OCI-LY1 (cell line): ENCODE data around the gene THEMIS2.

Source experiments
- H2AFZ ChIP-seq: fragments of 200-600 bp; sonication (generic), shearing (Covaris generic); 2 replicates; pipeline ENCODE4 v1.6.0; 2014; ENCODE audit warnings: antibody characterized with exemption, mild to moderate bottlenecking, low read length
- H3F3A ChIP-seq: fragments of 200-600 bp; sonication (generic), shearing (Covaris generic); 2 replicates; pipeline ENCODE4 v1.6.0; 2014; ENCODE audit warnings: mild to moderate bottlenecking, antibody characterized with exemption, low read length, moderate library complexity; ENCODE audit not compliant: insufficient read depth
- H3K27ac ChIP-seq: fragments of 200-600 bp; sonication (generic); 2 replicates; pipeline ENCODE4 v1.5.1; 2014; ENCODE audit warnings: low read length, mixed run types, mild to moderate bottlenecking, low read depth; ENCODE audit not compliant: poor library complexity, severe bottlenecking
- H3K27me3 ChIP-seq: fragments of 200-600 bp; sonication (generic); 2 replicates; pipeline ENCODE4 v1.6.0; 2014; ENCODE audit warnings: antibody characterized with exemption, mild to moderate bottlenecking, low read length, moderate library complexity; ENCODE audit not compliant: insufficient read depth
- H3K36me3 ChIP-seq: fragments of 200-600 bp; sonication (generic); 2 replicates; pipeline ENCODE4 v1.6.1; 2014; ENCODE audit warnings: mild to moderate bottlenecking, antibody characterized with exemption, low read length, moderate library complexity, mixed read lengths; ENCODE audit not compliant: insufficient read depth
- H3K4me1 ChIP-seq: fragments of 200-600 bp; sonication (generic); 2 replicates; pipeline ENCODE4 v1.5.1; 2014; ENCODE audit warnings: mild to moderate bottlenecking, low read length, moderate library complexity; ENCODE audit not compliant: insufficient read depth, severe bottlenecking
- H3K4me2 ChIP-seq: fragments of 200-600 bp; sonication (generic), shearing (Covaris generic); 2 replicates; pipeline ENCODE4 v1.6.1; 2014; ENCODE audit warnings: low read length
- H3K4me3 ChIP-seq: fragments of 200-600 bp; sonication (generic); 2 replicates; pipeline ENCODE4 v1.5.1; 2014; ENCODE audit warnings: low read length, low read depth, mild to moderate bottlenecking, mixed read lengths; ENCODE audit not compliant: poor library complexity, severe bottlenecking
- H3K79me2 ChIP-seq: fragments of 200-600 bp; shearing (Covaris generic); 2 replicates; pipeline ENCODE4 v1.6.1; 2016; ENCODE audit warnings: mixed run types, low read length, mixed read lengths; ENCODE audit not compliant: insufficient read depth
- H3K9ac ChIP-seq: fragments of 200-600 bp; sonication (generic), shearing (Covaris generic); 2 replicates; pipeline ENCODE4 v1.6.1; 2014; ENCODE audit warnings: mild to moderate bottlenecking, low read length, mixed read lengths
- H3K9me2 ChIP-seq: fragments of 200-600 bp; sonication (generic), shearing (Covaris generic); 2 replicates; pipeline ENCODE4 v1.6.1; 2014; ENCODE audit warnings: low read depth, mild to moderate bottlenecking, low read length, mixed read lengths
- H3K9me3 ChIP-seq: fragments of 200-600 bp; shearing (Covaris generic); 2 replicates; pipeline ENCODE4 v1.6.1; 2014; ENCODE audit warnings: low read length, mixed read lengths
- H4K20me1 ChIP-seq: fragments of 200-600 bp; sonication (generic), shearing (Covaris generic); 2 replicates; pipeline ENCODE4 v1.6.0; 2016; ENCODE audit warnings: mild to moderate bottlenecking, low read length; ENCODE audit not compliant: insufficient read depth
- EZH2 ChIP-seq: fragments of 200-600 bp; sonication (generic), shearing (Covaris generic); IDR thresholded peaks from 2 replicates; pipeline ENCODE4 v1.8.0; 2017; ENCODE audit warnings: borderline replicate concordance, mixed run types, mild to moderate bottlenecking, antibody characterized with exemption, low read length, moderate library complexity, mixed read lengths
- TF ChIP-seq, protein P1 (sequence below): fragments of 200-600 bp; sonication (generic), shearing (Covaris generic); IDR thresholded peaks from 2 replicates; pipeline ENCODE4 v1.5.1; 2017; ENCODE audit warnings: mild to moderate bottlenecking, antibody characterized with exemption, low read length, moderate library complexity, mixed read lengths

THEMIS2 gene

DNA sequence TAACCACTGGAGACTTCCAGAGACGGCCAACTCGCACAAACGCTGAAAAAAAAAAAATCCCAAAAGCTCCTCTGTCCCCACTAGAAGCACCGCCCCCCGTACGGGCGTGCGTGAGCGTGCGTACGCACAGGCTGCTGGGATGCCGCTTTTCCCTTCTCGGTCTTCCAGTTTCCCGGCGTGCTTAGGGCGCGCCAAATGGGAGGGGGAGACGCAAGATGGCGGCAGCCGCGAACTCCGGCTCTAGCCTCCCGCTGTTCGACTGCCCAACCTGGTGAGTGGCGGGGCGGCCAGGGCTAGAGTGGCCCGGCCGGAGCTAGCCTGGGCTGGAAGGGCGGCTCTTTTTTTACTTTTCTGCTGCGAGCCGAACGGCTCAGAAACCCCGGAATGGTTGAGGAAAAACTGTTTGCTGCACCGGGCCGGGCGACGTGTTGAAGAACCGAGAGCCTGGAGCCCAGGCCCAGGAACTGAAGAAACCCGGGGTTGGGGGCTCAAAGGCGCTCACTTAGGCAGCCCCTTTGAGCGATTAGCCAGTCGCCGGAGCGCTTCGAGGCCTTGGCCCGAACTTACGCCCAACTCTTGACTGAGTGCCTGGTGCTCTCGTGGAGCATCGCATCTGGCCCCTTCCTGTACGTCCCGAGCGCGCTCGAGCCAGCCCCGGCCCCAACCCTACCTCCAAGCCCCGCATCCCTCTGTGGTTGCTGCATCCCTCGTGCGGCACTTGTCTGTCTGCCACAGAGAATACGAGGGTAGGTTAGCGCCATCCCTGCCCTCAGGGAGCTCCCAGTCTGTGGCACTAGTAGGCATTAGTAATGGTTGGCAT is 41.5 kb upstream of the THEMIS2 start, which contains the start of gene PPP1R8:
Gene PPP1R8, plus strand, starts transcription at position 162 of the 820 bp plus-strand sequence. Its CDS starts 54 bp downstream, at position 216.
- no peaks in the 10 kb centered on the region for H3K27me3 ChIP-seq
- peak within 1 kb of the TSS; percentile 91 for H3K4me3 ChIP-seq
- no peaks in the 10 kb centered on the region for H3K9me3 ChIP-seq
- no peaks in the 10 kb centered on the region for H3K9me2 ChIP-seq
- H3K79me2 ChIP-seq: peaks cover 49% of the 10 kb centered on the region
- peaks cover 22% of the 10 kb centered on the region for H3K4me1 ChIP-seq
- H3K36me3 ChIP-seq: peaks cover 35% of the 10 kb centered on the region
- peak within 1 kb of the TSS; percentile 95 for H3K9ac ChIP-seq
- H3K27ac ChIP-seq: peak within 1 kb of the TSS; percentile 69
- TF ChIP-seq, protein P1, sequence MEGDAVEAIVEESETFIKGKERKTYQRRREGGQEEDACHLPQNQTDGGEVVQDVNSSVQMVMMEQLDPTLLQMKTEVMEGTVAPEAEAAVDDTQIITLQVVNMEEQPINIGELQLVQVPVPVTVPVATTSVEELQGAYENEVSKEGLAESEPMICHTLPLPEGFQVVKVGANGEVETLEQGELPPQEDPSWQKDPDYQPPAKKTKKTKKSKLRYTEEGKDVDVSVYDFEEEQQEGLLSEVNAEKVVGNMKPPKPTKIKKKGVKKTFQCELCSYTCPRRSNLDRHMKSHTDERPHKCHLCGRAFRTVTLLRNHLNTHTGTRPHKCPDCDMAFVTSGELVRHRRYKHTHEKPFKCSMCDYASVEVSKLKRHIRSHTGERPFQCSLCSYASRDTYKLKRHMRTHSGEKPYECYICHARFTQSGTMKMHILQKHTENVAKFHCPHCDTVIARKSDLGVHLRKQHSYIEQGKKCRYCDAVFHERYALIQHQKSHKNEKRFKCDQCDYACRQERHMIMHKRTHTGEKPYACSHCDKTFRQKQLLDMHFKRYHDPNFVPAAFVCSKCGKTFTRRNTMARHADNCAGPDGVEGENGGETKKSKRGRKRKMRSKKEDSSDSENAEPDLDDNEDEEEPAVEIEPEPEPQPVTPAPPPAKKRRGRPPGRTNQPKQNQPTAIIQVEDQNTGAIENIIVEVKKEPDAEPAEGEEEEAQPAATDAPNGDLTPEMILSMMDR: no peak
- no peak for TF ChIP-seq EZH2
- peak within 1 kb of the TSS; percentile 89 for H3K4me2 ChIP-seq
- H3F3A ChIP-seq: peaks cover 7% of the 10 kb centered on the region; the same call in 1 of the 2 replicates
- H4K20me1 ChIP-seq: 0 out of 2 replicates have a peak, but pooled peaks cover 3% of the 10 kb centered on the region
- 0 out of 2 replicates have a peak within 1 kb of the TSS, but pooled peaks have one; percentile 38 for H2AFZ ChIP-seq

DNA sequence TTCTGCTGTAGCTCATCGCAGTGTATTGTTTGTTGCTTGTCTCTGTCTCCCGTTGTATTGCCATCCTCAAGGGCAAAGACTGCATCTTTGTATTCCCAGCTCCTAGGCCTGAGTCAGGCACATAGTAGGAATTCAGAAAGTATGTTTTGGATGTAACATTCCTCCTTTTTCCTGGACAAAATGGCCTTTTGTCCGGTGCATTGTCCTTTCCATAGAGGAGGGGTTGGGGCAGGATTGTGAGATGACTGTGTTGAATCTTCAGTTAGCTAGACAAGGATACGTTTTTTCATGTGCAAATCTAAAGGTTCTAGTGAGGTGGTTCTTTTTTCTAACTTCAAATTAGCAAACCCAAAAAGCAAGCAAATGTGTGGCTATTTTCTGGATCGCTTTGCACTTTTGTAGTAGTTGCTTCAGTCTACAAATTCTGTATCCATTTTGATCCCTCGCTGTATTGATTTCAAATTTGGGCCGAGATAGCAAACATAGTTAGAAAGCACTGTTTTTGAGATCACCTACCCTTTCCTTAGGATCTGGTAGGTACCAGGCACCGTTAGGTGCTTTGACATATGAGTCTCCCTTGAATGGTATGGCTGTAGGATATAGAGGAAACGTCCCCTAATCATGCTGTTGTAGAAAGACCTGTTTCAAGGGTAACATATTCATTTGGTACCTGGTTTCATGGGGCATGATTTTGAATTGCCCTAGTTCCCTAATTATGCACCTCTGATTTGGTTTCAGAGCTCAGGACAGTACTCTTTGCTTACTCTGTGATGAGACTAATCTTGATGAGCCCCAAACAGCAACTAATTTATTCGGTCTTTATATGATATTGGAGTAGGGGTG is 40.6 kb upstream of the THEMIS2 start:
- no peak overlapping the region for H3K27ac ChIP-seq
- no peaks in the 10 kb centered on the region for H3K27me3 ChIP-seq
- H3K4me1 ChIP-seq: peaks cover 22% of the 10 kb centered on the region
- peak overlapping the region; percentile 95 for H3K9ac ChIP-seq
- no peaks in the 10 kb centered on the region for H3K9me2 ChIP-seq
- TF ChIP-seq, protein P1: no peak
- TF ChIP-seq EZH2: no peak
- no peaks in the 10 kb centered on the region for H3K9me3 ChIP-seq
- H3K36me3 ChIP-seq: peaks cover 42% of the 10 kb centered on the region
- H4K20me1 ChIP-seq: 0 out of 2 replicates have a peak, but pooled peaks cover 3% of the 10 kb centered on the region
- peaks cover 7% of the 10 kb centered on the region; the same call in 1 of the 2 replicates for H3F3A ChIP-seq
- peak overlapping the region; percentile 89 for H3K4me2 ChIP-seq
- H3K79me2 ChIP-seq: peaks cover 53% of the 10 kb centered on the region
- no peak overlapping the region for H2AFZ ChIP-seq
- H3K4me3 ChIP-seq: peak overlapping the region; percentile 91

GRCh38 chr1:27832762-27833161 is 39.6 kb upstream of the THEMIS2 start:
- Histone ChIP-seq H3K4me3 (peak overlapping the region; percentile 91), H3F3A (peaks cover 7% of the 10 kb centered on the region; the same call in 1 of the 2 replicates), H3K9me3 (no peaks in the 10 kb centered on the region), H3K4me2 (no peak overlapping the region; the same call in 1 of the 2 replicates), H3K36me3 (peaks cover 47% of the 10 kb centered on the region), H3K79me2 (peaks cover 53% of the 10 kb centered on the region), H3K27ac (no peak overlapping the region), H3K9me2 (no peaks in the 10 kb centered on the region), H4K20me1 (0 out of 2 replicates have a peak, but pooled peaks cover 3% of the 10 kb centered on the region), H3K27me3 (no peaks in the 10 kb centered on the region), H3K4me1 (peaks cover 22% of the 10 kb centered on the region), H3K9ac (peak overlapping the region; percentile 95; the same call in 1 of the 2 replicates), H2AFZ (no peak overlapping the region)
- TF ChIP-seq EZH2: no peak
- TF ChIP-seq, protein P1: no peak
